ENCODE data around the gene PARVG. TPM values are rescaled to one million over a fixed set of nuclear protein-coding genes. Genes with fewer than 3 reads are reported as not detected.

PARVG gene
- polyA plus RNA-seq, 1 donor (not counting 4 experiments of a cell fraction or from before 2014, with no cell fraction given) = not detected

DNA sequence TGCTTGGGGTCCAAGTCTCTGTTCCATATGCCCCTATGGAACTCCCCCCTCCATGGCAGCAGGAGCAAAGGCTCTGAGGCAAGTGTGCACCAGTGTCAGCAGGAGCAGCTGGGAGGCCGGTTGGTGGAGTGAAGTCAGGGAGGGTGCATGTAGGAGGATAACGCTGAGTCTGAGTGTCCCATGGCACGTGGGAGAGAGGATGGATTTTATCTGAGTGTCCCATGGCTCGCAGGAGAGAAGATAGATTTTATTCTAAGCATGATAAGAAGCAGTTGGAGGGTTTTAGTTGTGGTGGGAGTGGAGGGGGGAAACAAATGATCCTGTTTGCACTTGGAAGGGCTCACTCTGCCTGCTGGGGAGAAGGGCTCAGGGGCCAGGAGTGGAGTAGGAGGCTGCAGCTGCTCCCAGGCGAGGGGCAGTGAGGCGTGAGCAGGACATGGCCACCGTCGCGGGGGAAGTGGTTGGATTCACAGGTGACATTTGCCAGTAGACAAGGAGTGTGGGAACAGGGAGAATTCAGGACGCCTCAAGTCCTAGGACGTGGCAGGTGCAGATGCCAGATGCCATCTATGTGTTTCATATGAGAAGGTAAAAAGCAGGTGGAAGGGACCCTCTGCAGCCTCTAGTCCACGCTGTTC is 33.6 kb upstream of the PARVG start:
- dilution Hi-C loops (cut with MboI; ENCODE audit: extremely low pct_ligation_motif_present, low sequenced_read_pairs) = no loop called here
- no peak for TF ChIP-seq EZH2 (IDR thresholded peaks at IDR 0.05; ENCODE audit: low read length)
- TF ChIP-seq, protein P1, sequence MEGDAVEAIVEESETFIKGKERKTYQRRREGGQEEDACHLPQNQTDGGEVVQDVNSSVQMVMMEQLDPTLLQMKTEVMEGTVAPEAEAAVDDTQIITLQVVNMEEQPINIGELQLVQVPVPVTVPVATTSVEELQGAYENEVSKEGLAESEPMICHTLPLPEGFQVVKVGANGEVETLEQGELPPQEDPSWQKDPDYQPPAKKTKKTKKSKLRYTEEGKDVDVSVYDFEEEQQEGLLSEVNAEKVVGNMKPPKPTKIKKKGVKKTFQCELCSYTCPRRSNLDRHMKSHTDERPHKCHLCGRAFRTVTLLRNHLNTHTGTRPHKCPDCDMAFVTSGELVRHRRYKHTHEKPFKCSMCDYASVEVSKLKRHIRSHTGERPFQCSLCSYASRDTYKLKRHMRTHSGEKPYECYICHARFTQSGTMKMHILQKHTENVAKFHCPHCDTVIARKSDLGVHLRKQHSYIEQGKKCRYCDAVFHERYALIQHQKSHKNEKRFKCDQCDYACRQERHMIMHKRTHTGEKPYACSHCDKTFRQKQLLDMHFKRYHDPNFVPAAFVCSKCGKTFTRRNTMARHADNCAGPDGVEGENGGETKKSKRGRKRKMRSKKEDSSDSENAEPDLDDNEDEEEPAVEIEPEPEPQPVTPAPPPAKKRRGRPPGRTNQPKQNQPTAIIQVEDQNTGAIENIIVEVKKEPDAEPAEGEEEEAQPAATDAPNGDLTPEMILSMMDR (optimal IDR thresholded peaks at IDR 0.05 in 1 of 3, IDR thresholded peaks at IDR 0.05 in 1 of 3, conservative IDR thresholded peaks at IDR 0.05 in 1 of 3; ENCODE audit: extremely low read depth in 1 of 3, insufficient read depth in 2 of 3, low read length in 3 of 3) = no peak
- no peaks in the 10 kb centered on the region for H3K9me3 ChIP-seq (ENCODE audit: control insufficient read depth, low read depth, low read length)
- H3K4me2 ChIP-seq (ENCODE audit: control insufficient read depth, extremely low read depth, insufficient read depth, low read depth, low read length) = no peak overlapping the region
- no peaks in the 10 kb centered on the region for H3K36me3 ChIP-seq (ENCODE audit: control insufficient read depth in 2 of 2, extremely low read depth in 1 of 2, insufficient read depth in 2 of 2, low read length in 2 of 2)
- H4K20me1 ChIP-seq (ENCODE audit: control insufficient read depth, extremely low read depth, insufficient read depth, low read length) = no peaks in the 10 kb centered on the region
- H3K27ac ChIP-seq (ENCODE audit: control insufficient read depth, insufficient read depth, low read length) = no peak overlapping the region
- no peak for FAIRE-seq
- DNase-seq (ENCODE audit: low read depth, low spot score) = no peak
- no peak overlapping the region for H3K9ac ChIP-seq (ENCODE audit: control insufficient read depth, extremely low read depth, insufficient read depth, low read length)
- H3K79me2 ChIP-seq (ENCODE audit: control insufficient read depth, insufficient read depth, low read length) = no peaks in the 10 kb centered on the region
- H3K4me1 ChIP-seq (ENCODE audit: control insufficient read depth, extremely low read depth, insufficient read depth, low read length) = no peaks in the 10 kb centered on the region
- no peak overlapping the region for H2AFZ ChIP-seq (ENCODE audit: control insufficient read depth, low read length)
- no peak overlapping the region for H3K4me3 ChIP-seq (ENCODE audit: control insufficient read depth in 2 of 3, extremely low read depth in 1 of 3, insufficient read depth in 2 of 3, low read depth in 1 of 3, low read length in 3 of 3)
- H3K9me1 ChIP-seq (ENCODE audit: control insufficient read depth, extremely low read depth, insufficient read depth, low read length) = no peaks in the 10 kb centered on the region
- H3K27me3 ChIP-seq (ENCODE audit: control insufficient read depth, extremely low read depth, insufficient read depth, low read length) = peaks cover 22% of the 10 kb centered on the region

DNA sequence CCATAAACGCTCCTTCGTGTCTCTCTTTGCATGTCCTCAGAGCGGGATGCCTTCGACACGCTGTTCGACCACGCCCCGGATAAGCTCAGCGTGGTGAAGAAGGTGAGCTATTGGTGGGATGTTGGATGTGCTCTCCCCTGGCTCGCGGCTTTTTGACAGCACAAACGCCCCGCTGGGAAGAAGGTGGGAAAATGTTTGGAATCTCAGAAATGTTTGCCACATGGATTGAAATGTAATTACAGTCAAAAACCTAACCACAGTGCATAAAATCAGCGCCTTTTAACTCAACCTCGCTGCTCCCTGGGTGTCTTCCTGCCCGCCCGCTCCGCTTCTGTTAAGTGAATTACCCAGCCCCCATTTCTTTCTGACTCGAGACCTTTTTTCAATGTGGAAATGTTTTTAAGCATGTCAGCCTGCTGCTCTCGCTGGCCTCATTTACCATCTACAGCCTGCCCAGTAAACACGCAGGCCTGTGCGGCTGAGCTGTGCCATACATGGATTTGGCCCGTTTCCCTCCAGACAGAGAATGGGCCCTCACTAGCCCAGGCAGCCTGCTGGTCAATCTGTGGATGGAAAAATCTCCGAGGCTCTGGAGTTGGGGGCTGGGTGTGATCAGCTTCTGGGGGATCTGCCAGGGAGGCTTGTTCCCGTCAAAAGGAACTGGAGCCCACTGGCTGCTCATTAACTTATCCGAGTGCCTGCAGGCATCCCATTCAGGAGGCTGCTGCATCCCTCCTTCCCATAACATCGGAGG is 32.7 kb upstream of the PARVG start:
- no peaks in the 10 kb centered on the region for H3K9me3 ChIP-seq (ENCODE audit: control insufficient read depth, low read depth, low read length)
- no peaks in the 10 kb centered on the region for H3K79me2 ChIP-seq (ENCODE audit: control insufficient read depth, insufficient read depth, low read length)
- no peak overlapping the region for H3K4me2 ChIP-seq (ENCODE audit: control insufficient read depth, extremely low read depth, insufficient read depth, low read depth, low read length)
- peaks cover 22% of the 10 kb centered on the region for H3K27me3 ChIP-seq (ENCODE audit: control insufficient read depth, extremely low read depth, insufficient read depth, low read length)
- no peak overlapping the region for H3K27ac ChIP-seq (ENCODE audit: control insufficient read depth, insufficient read depth, low read length)
- dilution Hi-C loops (cut with MboI; ENCODE audit: extremely low pct_ligation_motif_present, low sequenced_read_pairs) = no loop called here
- no peaks in the 10 kb centered on the region for H3K36me3 ChIP-seq (ENCODE audit: control insufficient read depth in 2 of 2, extremely low read depth in 1 of 2, insufficient read depth in 2 of 2, low read length in 2 of 2)
- H3K9ac ChIP-seq (ENCODE audit: control insufficient read depth, extremely low read depth, insufficient read depth, low read length) = no peak overlapping the region
- no peaks in the 10 kb centered on the region for H4K20me1 ChIP-seq (ENCODE audit: control insufficient read depth, extremely low read depth, insufficient read depth, low read length)
- DNase-seq (ENCODE audit: low read depth, low spot score) (no peak), FAIRE-seq (no peak)
- no peak overlapping the region for H3K4me3 ChIP-seq (ENCODE audit: control insufficient read depth in 2 of 3, extremely low read depth in 1 of 3, insufficient read depth in 2 of 3, low read depth in 1 of 3, low read length in 3 of 3)
- H2AFZ ChIP-seq (ENCODE audit: control insufficient read depth, low read length) = no peak overlapping the region
- no peaks in the 10 kb centered on the region for H3K9me1 ChIP-seq (ENCODE audit: control insufficient read depth, extremely low read depth, insufficient read depth, low read length)
- no peaks in the 10 kb centered on the region for H3K4me1 ChIP-seq (ENCODE audit: control insufficient read depth, extremely low read depth, insufficient read depth, low read length)
- TF ChIP-seq, protein P1 (optimal IDR thresholded peaks at IDR 0.05 in 1 of 3, IDR thresholded peaks at IDR 0.05 in 1 of 3, conservative IDR thresholded peaks at IDR 0.05 in 1 of 3; ENCODE audit: extremely low read depth in 1 of 3, insufficient read depth in 2 of 3, low read length in 3 of 3) = no peak
- no peak for TF ChIP-seq EZH2 (IDR thresholded peaks at IDR 0.05; ENCODE audit: low read length)

All from keratinocyte (primary cell).